Upper lobe of right lung (tissue), 1 donor: ENCODE data around the gene TBKBP1. TPM values are rescaled to one million over a fixed set of nuclear protein-coding genes. Genes with fewer than 3 reads are reported as not detected.
A peak's percentile ranks its signal among the peaks of the same experiment; 100 is the strongest.

Experiments
- ATAC-seq: fragments of 200-7000 bp; cut with Tn5 transposase; one replicate; pipeline ENCODE4 v1.9.1; 2020; ENCODE audit warnings: mild to moderate bottlenecking, moderate library complexity
- DNase-seq: peaks from one replicate; pipeline ENCODE4 v3.0.0-alpha.2; 2020
- H3K27ac ChIP-seq: fragments of 200-600 bp; one replicate; pipeline ENCODE4 v1.8.0; 2022
- H3K27me3 ChIP-seq: fragments of 200-600 bp; one replicate; pipeline ENCODE4 v1.8.0; 2022; ENCODE audit warnings: mild to moderate bottlenecking
- H3K36me3 ChIP-seq: fragments of 200-600 bp; one replicate; pipeline ENCODE4 v1.8.0; 2022
- H3K4me1 ChIP-seq: fragments of 200-600 bp; one replicate; pipeline ENCODE4 v1.8.0; 2022
- H3K4me3 ChIP-seq: fragments of 200-600 bp; one replicate; pipeline ENCODE4 v1.8.0; 2022; ENCODE audit warnings: mild to moderate bottlenecking
- H3K9me3 ChIP-seq: fragments of 200-600 bp; one replicate; pipeline ENCODE4 v1.8.0; 2022
- CTCF ChIP-seq: fragments of 200-600 bp; IDR thresholded peaks from one replicate; pipeline ENCODE4 v1.8.0; 2022; ENCODE audit warnings: antibody characterized with exemption
- intact Hi-C: fragments of 100-400 bp; cut with DNase I; formaldehyde crosslinking; loops from one replicate; pipeline ENCODE4 v1.11.0; 2022
- total RNA-seq: library from RNA; stranded (reverse); fragmentation: NEBNext Ultra II Directional; extraction: Animal tissue kit (Norgen Biotek cat#: 25700); gene quantifications from one replicate; pipeline ENCODE4 v1.2.1, GENCODE V29; 2021
- donor health status: DM: no; HTN: yes; CAD: no; lungs with severe emphysema.

Gene TBKBP1
- total RNA-seq, 1 donor from 2014 or later = 14.7 TPM

- Histone ChIP-seq H3K27ac (no peak overlapping the region), H3K9me3 (no peaks in the 10 kb centered on the region), H3K4me1 (peaks cover 15% of the 10 kb centered on the region), H3K36me3 (no peaks in the 10 kb centered on the region), H3K4me3 (peak overlapping the region; percentile 23), H3K27me3 (no peaks in the 10 kb centered on the region)
- no peak for DNase-seq
- TF ChIP-seq CTCF = no peak
- ATAC-seq = peak; percentile 74
- intact Hi-C loops = no loop called here
Observed at GRCh38 chr17:47708864-47709541, 15.0 kb downstream of the TBKBP1 start.

GRCh38 chr17:47709594-47709993 lies 15.6 kb downstream of the TBKBP1 start:
- Histone ChIP-seq H3K27me3 (no peaks in the 10 kb centered on the region), H3K4me1 (peaks cover 15% of the 10 kb centered on the region), H3K9me3 (no peaks in the 10 kb centered on the region), H3K36me3 (no peaks in the 10 kb centered on the region), H3K4me3 (no peak overlapping the region), H3K27ac (no peak overlapping the region)
- ATAC-seq (no peak), DNase-seq (no peak)
- TF ChIP-seq CTCF = no peak
- intact Hi-C loops = no loop called here

- Histone ChIP-seq H3K36me3 (no peaks in the 10 kb centered on the region), H3K27me3 (no peaks in the 10 kb centered on the region), H3K9me3 (no peaks in the 10 kb centered on the region), H3K4me3 (no peak overlapping the region), H3K27ac (no peak overlapping the region), H3K4me1 (peaks cover 10% of the 10 kb centered on the region)
- no peak for TF ChIP-seq CTCF
- ATAC-seq = no peak
- intact Hi-C loops = no loop called here
- DNase-seq = no peak
Observed at GRCh38 chr17:47711366-47712099, 17.6 kb downstream of the TBKBP1 start.

- ATAC-seq (no peak), DNase-seq (no peak)
- intact Hi-C loops = no loop called here
- TF ChIP-seq CTCF = no peak
- Histone ChIP-seq H3K36me3 (no peaks in the 10 kb centered on the region), H3K4me1 (peaks cover 2% of the 10 kb centered on the region), H3K27ac (no peak overlapping the region), H3K9me3 (no peaks in the 10 kb centered on the region), H3K4me3 (no peak overlapping the region), H3K27me3 (no peaks in the 10 kb centered on the region)
Observed at GRCh38 chr17:47712330-47713023, 18.5 kb downstream of the TBKBP1 start.

- intact Hi-C loops = no loop called here
- Histone ChIP-seq H3K27ac (no peak overlapping the region), H3K4me3 (no peak overlapping the region), H3K36me3 (no peaks in the 10 kb centered on the region), H3K9me3 (no peaks in the 10 kb centered on the region), H3K4me1 (no peaks in the 10 kb centered on the region), H3K27me3 (peaks cover 9% of the 10 kb centered on the region)
- no peak for TF ChIP-seq CTCF
- no peak for DNase-seq
- ATAC-seq = no peak
Observed at GRCh38 chr17:47713980-47714700, 20.2 kb downstream of the TBKBP1 start.
